Myocyte (in vitro differentiated cells): ENCODE data around the gene COX6A2. TPM values are rescaled to one million over a fixed set of nuclear protein-coding genes. Genes with fewer than 3 reads are reported as not detected.

Experiments used
- total RNA-seq: library from RNA; depleted of rRNA; stranded (reverse); fragments of >200 nt; gene quantifications from 2 replicates; pipeline ENCODE4 v1.2.3, GENCODE V29; 2014

The COX6A2 gene
- total RNA-seq, 1 donor from 2014 or later, result 227 TPM

Other genes with a start within 250 kb of the COX6A2 start
- 14.6 and 18.3 TPM in 2 replicates for gene FUS, start 248.2 kb downstream of the COX6A2 start, total RNA-seq
- gene PYCARD, start 225.6 kb downstream of the COX6A2 start, total RNA-seq, result 2.3 and 3.0 TPM in 2 replicates
- 331 and 408 TPM in 2 replicates for gene TRIM72, start 214.2 kb downstream of the COX6A2 start, total RNA-seq
- gene PYDC1, start 211.2 kb downstream of the COX6A2 start, total RNA-seq, result not detected in 2 replicates
- 0.13 and 0.62 TPM in 2 replicates for gene ITGAM, start 168.4 kb downstream of the COX6A2 start, total RNA-seq
- gene ITGAX, start 73.2 kb downstream of the COX6A2 start, total RNA-seq, result 0.40 TPM in 1 of 2 replicates, not detected in the other
- not detected in 2 replicates for gene ITGAD, start 35.0 kb downstream of the COX6A2 start, total RNA-seq
- 1.8 and 2.2 TPM in 2 replicates for gene ZNF843, start 14.4 kb upstream of the COX6A2 start, total RNA-seq
- gene ARMC5, start 31.1 kb upstream of the COX6A2 start, total RNA-seq, result 17.2 and 21.5 TPM in 2 replicates
- 25.4 and 44.5 TPM in 2 replicates for gene TGFB1I1, start 43.8 kb upstream of the COX6A2 start, total RNA-seq
- 0.05 TPM in 1 of 2 replicates, not detected in the other for gene SLC5A2, start 54.8 kb upstream of the COX6A2 start, total RNA-seq
- gene RUSF1, start 80.0 kb upstream of the COX6A2 start, total RNA-seq, result 52.6 and 58.9 TPM in 2 replicates
- gene AHSP, start 99.5 kb upstream of the COX6A2 start, total RNA-seq, result not detected in 2 replicates